ENCODE measurements around the gene CCDC201.

Gene CCDC201

DNA sequence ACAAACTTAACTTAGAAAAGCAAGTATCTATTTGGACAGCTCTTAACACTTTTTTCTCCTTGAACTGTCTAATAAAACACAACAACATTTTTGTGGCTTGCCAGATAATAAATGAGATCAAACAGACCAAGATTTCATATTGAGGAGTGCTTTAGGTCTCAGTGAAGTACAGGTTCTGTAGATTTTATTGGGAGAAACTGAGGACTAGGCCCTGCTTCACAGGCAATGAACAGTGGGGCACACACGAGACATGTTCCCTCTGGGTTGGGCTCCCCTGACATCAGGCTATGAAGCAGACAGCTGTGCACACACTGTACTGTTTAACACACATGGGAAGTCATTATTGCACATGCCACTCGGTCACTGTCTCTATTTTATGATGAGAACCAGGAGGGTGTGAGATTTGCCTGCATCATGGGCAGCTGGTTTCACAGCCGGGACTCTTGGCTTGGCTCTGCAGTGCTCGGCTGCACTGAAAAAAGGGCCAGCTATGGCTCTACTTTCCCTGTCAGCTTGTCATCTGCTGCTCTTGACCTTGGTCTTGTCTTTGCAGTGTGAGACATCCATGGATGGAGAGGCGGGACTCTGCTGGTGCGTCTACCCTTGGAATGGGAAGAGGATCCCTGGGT lies 19.6 kb upstream of the CCDC201 start:
- DNase-seq: no peak

DNA sequence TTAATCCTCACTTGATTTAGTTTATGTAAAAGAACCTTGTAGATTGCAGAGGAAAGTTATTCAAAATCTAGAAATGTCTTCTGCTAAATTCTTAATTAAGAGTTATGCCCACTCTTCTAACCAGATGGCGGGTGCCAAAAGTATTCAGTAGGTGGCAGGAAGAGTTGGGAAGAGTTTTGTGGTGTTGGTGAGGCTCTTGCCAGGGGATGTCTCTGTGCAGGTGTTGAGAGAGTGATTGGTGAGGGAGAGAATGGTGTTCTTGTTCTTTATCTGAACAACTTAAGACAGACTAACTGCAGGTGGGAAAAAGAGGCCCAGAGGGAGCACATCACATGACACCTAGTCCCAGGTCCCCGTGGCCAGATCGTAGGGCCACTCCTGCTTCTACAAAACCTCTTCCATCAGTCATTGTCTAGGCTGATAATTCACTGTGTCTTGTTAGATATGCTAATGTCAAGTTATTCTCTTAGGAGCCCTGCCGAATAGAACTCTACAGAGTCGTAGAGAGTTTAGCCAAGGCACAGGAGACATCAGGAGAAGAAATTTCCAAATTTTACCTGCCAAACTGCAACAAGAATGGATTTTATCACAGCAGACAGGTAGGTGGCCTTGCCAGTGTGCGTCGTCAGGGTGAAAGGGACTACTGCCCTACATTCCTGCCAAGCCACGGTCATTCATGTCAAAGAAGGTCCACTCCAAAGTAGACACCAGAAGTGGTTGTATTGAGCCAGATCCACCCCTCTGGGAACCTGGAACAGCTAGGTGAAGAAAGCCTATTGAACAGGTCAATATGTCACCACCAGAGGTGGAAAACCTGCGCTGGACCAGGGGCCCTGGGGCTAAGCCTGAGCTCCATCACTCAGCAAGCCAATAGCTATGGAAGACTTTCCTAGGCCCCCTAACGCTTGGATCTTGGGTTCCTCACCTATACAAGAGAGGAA lies 18.9 kb upstream of the CCDC201 start:
- DNase-seq: no peak

GRCh38 chr7:45890902-45891461 lies 18.1 kb upstream of the CCDC201 start:
- no peak for DNase-seq

- DNase-seq: no peak
Measured at GRCh38 chr7:45890125-45890901, 17.4 kb upstream of the CCDC201 start.

GRCh38 chr7:45889367-45890067 lies 16.6 kb upstream of the CCDC201 start:
- DNase-seq: no peak

- DNase-seq: no peak
Measured at GRCh38 chr7:45888993-45889366, 16.1 kb upstream of the CCDC201 start.

GRCh38 chr7:45888185-45888992 lies 15.5 kb upstream of the CCDC201 start, which contains the start of gene IGFBP1:
IGFBP1 (plus strand) TSS chr7:45888488; CDS start chr7:45888653, 165 bp downstream.
- no peak for DNase-seq

- no peak for DNase-seq
Measured at GRCh38 chr7:45886931-45887667, 14.2 kb upstream of the CCDC201 start.

DNA sequence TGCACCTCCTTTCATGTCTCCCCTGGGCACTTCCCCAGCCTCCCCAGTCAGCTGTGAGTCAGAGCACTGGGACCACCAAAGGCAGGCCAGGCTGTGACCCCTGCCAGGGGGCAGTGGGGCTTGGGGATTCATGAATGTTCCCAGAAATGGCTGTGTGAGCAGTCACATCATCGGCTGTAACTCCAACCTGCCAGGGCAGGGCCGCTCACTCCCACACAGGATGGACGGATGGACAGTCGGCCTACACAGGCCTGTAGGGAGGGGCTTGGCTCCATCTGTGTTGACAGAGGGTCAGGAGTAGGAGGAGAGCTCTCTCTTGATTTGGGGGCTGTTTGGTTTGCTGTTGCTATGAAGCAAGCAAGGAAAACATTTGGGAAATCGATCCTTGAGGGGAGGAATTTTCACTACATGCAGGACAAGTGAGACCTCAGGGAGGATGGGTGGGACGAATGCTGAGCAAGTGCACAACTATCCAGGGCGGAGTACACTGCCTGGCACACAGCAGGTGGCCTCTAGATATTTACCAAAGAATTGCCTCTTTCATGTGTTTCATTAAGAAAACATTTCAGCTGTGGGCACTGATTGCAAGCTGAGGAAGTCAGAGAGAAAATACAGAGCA lies 12.5 kb upstream of the CCDC201 start:
- no peak for DNase-seq

DNA sequence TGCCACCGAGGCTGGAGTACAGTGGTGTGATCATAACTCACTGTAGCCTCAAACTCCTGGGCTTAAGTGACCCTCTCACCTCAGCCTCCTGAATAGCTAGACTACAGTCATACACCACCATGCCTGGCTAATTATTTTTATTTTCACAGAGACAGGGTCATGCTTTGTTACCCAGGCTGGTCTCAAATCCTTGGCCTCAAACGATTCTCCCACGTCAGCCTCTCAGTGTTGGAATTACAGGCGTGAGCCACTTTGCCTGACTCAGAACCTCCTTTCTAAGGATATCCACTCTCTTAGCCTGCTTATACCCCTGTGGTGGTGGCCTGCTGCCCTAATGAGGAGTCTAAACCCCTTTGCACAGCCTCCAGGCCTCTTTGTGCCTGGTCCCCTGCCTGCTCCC lies 11.3 kb upstream of the CCDC201 start:
- no peak for DNase-seq

GRCh38 chr7:45882465-45882810 lies 9.6 kb upstream of the CCDC201 start:
- no peak for DNase-seq

- no peak for DNase-seq
Measured at GRCh38 chr7:45881759-45882464, 9.0 kb upstream of the CCDC201 start.

- no peak for DNase-seq
Measured at GRCh38 chr7:45881280-45881758, 8.4 kb upstream of the CCDC201 start.

DNA sequence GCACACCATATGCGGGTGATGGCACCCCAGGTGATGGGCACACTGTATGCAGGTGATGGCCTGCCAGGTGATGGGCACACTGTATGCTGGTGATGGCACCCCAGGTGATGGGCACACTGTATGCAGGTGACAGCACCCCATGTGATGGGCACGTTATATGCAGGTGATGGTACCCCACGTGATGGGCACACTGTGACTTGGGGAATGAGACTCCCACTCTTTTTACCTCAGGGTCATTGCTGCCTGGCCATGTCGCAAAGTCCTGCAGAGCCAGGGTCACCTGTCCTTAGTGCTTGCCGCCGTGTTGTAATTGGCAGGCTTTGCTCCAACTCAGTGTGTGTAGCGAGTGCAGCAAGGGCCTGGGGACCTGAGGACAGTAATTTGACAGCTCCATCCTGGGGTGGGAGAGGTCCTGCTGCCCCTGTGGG lies 7.6 kb upstream of the CCDC201 start:
- no peak for DNase-seq

- DNase-seq: no peak
Measured at GRCh38 chr7:45878457-45879144, 5.7 kb upstream of the CCDC201 start.

DNA sequence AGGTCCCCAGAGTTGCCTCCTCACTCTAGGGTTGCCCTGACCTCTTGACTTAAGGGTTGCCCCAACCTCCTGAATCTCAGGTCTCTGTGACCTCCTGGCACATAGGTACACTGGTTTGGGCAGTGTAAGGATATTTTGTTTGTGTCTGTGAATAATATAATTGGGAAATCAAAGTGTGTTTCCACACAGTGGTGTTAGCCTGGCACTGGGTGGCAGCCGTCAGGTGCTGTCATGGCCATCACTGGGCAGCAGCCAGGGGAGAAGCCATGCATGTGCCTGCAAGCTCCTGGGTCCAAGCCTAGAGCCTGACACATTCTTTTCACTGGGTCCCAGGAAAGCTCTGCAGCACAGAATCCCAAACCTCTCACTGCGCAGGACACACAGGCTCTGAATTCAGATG lies 3.6 kb upstream of the CCDC201 start:
- DNase-seq: no peak

- DNase-seq: no peak
Measured at GRCh38 chr7:45874408-45875131, 1.7 kb upstream of the CCDC201 start.

- no peak for DNase-seq
Measured at GRCh38 chr7:45873355-45873754, 473 bp upstream of the CCDC201 start.

All from CD4-positive, alpha-beta T cell treated with Interferon gamma for 1 hour (primary cell).